Stimulated activated CD4-positive, alpha-beta T cell treated with anti-CD3 and anti-CD28 coated beads, Interleukin-2, amount 100 ng/mL, for 24 hours (primary cell): ENCODE results near the gene SPATA20.

Experiments
- DNase-seq, 2 donors: peaks; one replicate each; pipeline ENCODE4 v3.0.0-alpha.2; 2020

Gene SPATA20

DNA sequence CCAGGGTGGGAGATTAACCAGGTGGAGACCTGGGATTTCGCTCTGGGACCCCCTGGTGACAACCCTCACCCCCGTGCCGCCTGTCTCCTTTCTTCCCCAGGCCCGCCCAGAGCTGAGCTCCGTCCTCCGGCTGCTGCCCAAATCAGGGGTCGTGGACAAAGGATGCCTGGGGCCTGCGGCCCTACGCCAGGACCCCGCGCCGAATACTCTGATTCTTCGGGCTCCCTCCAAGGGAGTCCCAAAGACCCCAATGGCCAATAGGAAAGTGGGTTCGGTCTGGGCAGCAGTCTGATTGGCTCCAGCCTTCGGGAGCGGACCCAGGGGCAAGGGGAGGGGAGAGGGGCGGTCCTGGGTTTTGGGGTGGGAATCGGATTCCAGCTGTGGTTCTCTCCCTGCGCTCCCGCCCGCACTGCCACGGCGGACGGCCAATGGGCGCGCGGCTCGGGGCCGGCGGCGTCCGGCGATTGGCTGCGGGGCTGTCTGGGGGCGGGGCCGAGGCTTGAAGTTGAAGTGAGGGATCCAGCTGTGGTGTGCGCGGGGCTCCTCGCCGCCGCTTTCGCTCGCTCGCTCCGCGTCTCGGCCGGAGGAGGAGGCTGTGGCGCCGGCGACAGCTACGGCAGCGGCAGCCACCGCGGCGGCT is 13.3 kb downstream of the SPATA20 start, which contains the start of gene CACNA1G:
Gene CACNA1G (plus strand): TSS at position 531 of the 640 bp plus-strand sequence. CDS start 745 bp downstream, outside the sequence.
- DNase-seq: peak; percentile 89 to 92

DNA sequence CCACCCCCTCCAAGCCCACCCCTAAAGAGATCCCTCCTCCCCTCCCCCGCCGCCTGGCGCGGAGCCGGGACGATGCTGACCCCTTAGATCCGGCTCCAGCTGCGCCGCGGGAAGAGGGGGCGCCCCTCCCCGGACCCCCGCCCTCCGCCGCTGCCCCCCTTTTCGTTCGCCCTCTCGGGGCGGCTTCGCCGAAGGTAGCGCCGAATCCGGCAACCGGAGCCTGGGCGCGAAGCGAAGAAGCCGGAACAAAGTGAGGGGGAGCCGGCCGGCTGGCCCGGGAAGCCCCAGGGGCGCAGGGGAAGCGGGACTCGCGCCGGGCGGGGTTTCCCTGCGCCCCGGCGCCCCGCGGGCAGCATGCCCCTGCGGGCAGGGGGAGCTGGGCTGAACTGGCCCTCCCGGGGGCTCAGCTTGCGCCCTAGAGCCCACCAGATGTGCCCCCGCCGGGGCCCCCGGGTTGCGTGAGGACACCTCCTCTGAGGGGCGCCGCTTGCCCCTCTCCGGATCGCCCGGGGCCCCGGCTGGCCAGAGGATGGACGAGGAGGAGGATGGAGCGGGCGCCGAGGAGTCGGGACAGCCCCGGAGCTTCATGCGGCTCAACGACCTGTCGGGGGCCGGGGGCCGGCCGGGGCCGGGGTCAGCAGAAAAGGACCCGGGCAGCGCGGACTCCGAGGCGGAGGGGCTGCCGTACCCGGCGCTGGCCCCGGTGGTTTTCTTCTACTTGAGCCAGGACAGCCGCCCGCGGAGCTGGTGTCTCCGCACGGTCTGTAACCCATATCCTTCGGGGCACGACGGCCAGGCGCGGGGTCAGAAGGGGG is 14.2 kb downstream of the SPATA20 start:
- DNase-seq: peak in 1 of 2 donors; percentile 22

DNA sequence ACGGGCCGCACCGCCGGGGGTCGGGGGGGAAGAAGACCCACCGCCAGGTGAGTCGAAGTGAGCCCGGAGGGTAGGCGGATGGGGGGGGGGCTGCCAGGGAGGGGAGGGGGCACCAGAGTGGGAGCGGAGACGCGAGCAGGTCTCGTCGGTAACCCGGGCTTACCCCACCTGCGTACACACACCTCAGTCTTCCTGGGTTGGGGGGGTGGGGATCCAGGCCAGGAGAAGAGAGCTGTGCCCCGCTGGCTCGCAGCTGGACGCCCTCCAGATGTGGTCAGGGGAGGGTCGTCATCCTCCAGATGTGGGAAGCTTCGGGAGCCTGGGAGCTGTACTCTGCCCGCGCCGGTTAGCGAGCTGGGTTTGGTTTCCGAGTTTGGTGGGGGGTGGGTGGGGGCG is 14.8 kb downstream of the SPATA20 start:
- DNase-seq: no peak

DNA sequence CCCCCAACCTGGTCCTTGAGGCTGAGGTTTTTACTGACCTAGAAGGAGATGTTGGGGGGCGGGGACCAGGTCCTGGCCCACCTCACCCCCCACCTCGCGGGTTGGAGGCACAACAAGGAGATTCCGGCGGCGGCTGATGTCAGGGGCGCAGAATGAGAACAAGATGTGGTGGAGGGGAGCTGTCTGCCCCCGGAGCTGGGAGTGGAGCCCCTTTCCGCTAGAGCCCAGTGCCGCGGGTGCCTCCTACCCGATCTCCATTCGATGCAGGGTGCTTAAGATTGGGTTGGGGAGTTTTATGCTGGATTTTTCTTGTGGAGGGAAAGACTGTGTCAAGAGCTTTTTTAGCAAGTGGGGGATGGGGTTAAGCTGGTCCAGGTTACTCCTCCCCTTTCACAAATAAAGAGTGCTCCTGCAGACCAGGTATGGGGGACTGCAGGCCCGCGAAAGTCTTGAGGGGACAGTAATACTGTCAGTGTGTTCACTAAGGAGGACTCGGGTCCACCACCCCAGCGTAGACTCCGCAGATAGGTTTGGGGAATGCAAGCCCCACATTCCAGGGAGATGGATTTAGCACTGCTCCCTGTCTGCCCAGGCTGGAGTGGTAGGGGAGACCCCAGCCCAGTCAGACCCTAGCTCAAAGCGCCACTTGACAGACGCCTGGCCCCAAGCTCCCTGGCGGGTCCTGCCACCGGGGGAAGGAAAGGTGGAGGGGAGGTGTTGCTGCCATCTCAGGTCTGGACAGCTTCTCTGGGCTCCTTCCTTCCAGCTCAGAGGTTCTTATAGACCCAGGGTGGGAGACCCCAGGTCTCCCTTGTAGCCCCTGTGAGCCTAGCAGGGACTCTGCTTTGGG is 15.5 kb downstream of the SPATA20 start:
- DNase-seq: no peak

DNA sequence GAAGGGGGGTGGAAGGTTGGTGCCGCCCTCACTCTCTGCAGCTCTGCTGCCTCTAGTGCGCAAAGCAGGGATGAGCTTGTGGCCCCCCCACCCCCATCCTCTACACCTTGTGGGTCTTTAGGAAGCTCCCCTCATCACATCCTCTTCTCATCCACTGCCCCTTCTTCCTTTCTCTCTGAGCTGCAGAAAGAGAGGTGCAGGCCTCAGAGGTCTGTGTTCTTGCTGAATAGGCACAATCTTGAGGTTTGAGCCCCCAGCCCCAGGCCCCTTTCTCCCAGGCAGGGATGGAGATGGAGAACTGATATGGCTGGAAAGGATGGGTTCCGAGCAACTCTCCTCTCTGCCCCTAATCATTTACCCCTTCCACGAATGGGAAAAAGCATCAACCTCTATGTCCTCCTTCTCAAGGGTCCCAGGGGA is 16.1 kb downstream of the SPATA20 start:
- no peak for DNase-seq

DNA sequence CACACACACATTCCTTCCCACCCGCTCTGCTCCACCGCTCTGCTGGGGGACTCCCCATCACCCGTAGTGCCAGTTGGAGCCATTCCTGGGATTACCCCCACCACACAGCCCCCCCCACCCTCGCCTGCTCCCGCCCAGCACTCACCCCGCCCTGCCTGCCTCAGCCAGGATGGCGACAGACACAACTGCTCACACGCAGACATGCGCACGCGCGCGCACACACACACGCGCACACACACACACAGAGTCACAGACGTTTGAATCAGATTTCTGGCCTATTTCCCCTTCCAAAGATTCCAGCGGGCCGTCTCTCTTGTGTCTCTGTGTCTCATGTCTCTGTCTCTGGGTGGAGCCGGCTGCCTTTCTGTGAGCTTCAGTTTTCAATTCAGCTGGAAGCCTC is 17.9 kb downstream of the SPATA20 start:
- no peak for DNase-seq

DNA sequence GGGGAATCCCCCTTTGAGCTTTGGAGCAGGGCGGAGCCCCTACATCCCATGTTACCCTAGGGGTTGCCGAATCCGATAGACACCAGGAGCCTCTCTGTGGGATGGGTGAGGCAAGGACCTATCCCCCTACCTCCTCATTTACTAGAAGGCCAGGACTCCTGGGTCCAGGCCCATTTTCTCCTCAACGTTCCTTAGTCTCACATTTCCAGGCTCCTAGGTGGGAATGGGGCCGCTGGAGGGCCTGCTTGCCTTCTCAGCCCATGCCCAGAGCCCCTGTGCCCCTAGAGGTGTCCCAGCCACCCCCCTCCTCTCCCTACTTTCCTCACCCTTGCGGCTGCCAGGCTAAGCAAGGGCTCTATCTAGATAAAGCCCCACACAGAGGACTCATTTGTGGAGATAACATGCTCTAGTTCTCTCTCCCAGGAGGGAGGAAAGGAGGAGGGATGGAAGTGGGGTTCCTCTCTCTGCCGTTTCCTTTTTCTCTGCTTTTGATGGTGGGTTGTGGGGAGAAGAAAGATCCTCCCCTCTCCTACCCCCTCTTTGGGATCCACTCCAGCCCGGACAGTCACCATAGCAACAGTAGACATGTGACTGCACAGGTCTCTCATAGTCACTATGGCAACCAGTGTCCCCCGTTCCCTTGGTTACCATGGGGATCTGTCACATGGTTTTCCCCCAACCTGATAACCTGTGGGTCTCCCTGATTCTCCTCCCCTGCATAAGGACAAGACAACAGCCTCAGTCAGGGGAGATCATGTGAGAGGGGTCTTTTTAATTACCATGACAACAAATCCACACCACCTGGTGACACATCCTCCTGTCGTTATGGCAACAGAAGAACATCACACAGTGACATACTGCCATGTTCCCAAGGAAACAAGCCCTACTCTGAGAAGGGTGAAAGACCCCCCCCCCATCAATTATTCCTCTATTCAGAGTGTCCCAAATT is 18.7 kb downstream of the SPATA20 start:
- no peak for DNase-seq

DNA sequence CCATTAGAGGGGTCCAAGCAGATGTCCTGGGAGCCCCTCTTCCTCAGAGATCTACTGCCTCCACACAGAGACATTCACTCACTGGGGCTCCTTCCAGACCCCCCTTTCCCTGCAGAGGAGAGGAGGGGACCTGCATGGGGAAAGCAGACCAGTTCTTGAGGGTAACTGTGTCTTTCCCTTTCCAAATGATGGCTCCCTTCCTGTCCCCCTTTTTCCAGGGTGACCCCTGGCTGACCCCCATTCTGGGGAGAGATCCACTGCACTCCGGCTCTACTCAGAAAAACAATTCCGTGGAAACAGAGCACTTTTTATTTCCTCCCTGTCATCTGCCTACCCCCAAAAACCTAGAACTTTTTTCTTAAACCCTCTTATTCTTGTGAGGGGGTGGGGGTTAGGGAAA is 19.9 kb downstream of the SPATA20 start:
- no peak for DNase-seq

DNA sequence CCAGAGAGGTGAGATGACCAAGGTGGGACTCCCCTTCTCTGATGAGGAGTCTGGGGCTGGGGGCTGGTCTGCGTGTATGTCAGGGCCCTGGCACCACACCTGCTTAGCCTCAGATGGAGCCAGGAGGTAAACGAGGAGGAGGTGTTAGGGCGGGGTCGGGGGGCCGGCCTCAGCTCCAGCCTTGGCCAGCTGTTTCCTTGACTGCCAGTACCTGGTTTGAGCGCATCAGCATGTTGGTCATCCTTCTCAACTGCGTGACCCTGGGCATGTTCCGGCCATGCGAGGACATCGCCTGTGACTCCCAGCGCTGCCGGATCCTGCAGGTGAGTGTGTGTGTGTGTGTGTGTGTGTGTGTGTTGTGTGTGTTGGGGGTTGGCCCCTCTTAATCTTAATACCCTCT is 21.7 kb downstream of the SPATA20 start:
- no peak for DNase-seq

DNA sequence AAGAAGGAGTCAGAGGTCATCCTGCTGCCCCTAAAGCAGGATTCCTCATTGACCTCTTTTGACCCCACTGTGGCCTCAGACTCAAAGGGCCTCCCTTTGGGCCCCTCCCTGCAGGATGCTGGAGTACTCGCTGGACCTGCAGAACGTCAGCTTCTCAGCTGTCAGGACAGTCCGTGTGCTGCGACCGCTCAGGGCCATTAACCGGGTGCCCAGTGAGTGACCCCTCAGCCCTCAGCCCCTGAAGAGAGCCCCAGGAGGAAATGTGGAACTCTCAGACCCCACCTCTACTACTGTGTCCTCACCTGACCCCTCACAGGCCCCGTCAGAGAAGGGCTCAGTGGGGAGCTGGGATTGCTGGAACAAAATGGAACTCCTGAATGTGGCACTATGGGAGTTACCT is 22.6 kb downstream of the SPATA20 start:
- DNase-seq: no peak

DNA sequence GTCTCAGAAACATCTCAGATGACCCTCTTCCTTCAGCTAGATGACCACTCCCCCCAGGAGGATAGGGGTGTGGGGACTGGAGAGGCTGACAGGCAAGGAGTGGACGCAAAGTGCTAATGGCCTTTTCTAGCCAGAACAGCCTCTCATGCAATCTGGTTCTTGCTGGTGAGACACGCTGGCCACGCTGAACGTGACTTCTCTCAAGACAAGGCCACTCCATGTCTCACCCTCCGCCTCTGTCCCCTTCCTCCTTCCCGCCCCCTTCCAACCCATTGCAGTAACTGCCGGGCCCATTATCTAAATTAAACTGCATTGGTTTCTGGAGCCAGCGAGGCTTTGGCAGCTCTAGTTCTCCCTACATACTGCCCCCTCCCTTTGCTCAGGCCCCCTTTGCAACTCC is 23.1 kb downstream of the SPATA20 start:
- DNase-seq: no peak

DNA sequence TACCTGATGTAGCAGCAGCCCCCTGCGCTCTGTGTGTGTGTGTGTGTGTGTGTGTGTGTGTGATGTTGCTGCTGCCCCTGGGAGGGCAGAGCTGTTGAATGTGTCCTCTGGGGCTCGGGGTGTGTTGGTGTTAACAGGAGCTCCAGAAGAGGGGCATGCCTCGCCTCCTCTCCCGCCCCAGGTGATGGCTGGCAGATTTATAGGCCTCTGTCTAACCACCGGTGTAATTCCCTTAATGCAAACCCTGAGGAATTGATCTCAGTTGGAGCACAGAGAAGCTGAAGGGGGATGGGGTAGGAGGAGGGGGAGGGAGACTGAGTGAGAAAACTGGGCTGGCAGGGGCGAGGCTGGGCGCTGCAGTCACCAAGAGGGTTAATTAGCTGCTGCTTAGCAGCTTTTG is 23.6 kb downstream of the SPATA20 start:
- no peak for DNase-seq

DNA sequence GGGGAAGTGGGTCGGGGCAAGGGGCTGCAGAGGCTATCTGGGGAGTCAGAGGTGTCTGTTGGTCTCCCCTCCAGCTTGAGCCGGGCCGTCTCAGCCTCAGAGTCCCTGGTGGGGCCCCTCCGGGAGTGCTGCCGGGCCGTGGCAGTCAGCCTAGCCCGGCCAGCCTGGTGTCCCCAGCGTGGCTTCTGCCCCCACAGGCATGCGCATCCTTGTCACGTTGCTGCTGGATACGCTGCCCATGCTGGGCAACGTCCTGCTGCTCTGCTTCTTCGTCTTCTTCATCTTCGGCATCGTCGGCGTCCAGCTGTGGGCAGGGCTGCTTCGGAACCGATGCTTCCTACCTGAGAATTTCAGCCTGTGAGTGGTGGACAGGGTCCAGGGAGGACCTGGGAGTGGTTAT is 24.7 kb downstream of the SPATA20 start:
- no peak for DNase-seq

DNA sequence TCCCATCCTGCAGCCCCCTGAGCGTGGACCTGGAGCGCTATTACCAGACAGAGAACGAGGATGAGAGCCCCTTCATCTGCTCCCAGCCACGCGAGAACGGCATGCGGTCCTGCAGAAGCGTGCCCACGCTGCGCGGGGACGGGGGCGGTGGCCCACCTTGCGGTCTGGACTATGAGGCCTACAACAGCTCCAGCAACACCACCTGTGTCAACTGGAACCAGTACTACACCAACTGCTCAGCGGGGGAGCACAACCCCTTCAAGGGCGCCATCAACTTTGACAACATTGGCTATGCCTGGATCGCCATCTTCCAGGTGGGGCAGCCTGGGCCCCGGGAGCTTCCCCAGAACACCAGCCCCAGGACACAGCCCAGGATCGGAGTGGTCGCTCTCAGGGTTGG is 25.6 kb downstream of the SPATA20 start:
- DNase-seq: no peak

DNA sequence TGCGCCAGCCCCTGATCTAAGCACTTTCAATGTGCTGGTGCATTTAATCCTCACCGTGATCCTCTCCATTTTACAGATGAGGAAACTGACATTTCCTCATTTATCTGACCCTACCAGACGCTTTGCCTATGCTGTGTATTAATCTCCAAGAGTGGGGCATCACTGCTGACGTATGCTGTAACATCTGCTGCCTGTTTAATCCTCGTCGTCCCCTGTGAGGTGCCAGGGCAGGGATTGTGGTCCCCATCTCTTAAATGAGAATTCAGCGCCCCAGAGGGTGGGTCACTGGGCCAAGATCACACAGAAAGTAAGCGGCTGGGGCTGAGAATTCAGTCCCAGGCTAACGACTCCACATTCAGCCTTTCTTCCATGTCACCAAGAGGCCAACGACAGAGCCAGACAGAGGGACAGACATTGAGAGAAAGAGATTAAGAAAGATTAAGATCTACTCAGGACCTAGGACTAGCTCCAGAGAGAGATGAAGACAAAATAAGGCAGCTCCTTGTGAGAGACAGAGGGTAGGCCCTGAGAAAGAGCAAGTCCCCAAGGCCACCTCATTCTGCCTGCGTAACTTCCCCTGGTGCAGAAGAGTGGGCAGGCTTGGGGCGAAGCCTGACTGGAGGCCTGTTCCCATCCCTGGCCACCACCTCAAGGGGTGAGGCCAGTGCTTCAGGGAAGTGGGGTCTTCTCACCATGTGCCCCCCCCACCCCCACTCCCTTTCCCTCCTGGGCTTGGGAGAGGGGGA is 27.1 kb downstream of the SPATA20 start:
- DNase-seq: no peak

DNA sequence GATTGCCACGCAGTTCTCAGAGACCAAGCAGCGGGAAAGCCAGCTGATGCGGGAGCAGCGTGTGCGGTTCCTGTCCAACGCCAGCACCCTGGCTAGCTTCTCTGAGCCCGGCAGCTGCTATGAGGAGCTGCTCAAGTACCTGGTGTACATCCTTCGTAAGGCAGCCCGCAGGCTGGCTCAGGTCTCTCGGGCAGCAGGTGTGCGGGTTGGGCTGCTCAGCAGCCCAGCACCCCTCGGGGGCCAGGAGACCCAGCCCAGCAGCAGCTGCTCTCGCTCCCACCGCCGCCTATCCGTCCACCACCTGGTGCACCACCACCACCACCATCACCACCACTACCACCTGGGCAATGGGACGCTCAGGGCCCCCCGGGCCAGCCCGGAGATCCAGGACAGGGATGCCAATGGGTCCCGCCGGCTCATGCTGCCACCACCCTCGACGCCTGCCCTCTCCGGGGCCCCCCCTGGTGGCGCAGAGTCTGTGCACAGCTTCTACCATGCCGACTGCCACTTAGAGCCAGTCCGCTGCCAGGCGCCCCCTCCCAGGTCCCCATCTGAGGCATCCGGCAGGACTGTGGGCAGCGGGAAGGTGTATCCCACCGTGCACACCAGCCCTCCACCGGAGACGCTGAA is 28.7 kb downstream of the SPATA20 start:
- DNase-seq: peak in 1 of 2 donors; percentile 24

DNA sequence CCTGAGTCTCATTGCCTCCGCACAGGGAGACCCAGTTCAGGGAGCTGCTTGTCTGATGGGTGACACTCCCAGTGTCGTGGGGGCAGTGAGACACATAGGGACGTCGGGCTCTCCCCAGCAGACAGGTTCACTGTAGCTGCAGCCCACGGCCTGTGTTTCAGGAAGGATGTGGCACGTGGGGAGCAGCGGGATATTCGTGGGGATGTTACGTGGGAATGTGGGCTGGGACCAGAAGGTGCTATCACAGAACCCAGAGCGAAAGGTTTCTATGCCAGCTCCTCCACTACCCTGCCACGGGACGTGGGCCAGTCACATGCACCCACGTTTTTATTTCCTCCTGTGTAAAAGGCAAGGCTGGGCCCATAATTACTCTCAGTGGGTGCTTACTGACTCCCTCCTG is 29.9 kb downstream of the SPATA20 start:
- no peak for DNase-seq

DNA sequence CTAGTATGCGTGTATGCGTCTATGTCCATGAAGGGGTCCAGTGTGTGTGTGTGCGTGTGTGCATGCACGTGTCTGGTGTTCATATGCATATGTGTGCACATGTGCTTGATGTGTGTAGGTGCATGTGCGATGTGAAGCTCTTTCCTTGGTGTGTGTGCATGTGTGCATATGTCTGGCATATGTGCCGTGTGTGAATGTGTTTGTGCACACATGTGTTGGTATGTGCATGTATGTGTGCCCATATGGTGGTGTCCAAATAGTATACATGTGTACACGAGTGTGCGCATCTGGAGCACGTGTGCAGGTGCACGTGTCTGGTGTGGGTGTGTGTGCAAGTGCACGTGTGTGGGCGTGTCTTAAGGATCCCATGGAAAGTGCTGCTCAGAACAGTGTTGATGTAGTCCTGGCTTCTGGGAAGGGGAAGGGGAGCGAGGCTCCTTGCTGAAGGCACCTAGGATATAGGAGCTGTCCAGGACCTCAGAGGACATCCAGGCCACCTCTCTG is 30.5 kb downstream of the SPATA20 start:
- DNase-seq: no peak

DNA sequence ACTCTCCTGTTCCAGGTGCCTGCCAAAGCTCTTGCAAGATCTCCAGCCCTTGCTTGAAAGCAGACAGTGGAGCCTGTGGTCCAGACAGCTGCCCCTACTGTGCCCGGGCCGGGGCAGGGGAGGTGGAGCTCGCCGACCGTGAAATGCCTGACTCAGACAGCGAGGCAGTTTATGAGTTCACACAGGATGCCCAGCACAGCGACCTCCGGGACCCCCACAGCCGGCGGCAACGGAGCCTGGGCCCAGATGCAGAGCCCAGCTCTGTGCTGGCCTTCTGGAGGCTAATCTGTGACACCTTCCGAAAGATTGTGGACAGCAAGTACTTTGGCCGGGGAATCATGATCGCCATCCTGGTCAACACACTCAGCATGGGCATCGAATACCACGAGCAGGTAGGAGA is 31.2 kb downstream of the SPATA20 start:
- no peak for DNase-seq

DNA sequence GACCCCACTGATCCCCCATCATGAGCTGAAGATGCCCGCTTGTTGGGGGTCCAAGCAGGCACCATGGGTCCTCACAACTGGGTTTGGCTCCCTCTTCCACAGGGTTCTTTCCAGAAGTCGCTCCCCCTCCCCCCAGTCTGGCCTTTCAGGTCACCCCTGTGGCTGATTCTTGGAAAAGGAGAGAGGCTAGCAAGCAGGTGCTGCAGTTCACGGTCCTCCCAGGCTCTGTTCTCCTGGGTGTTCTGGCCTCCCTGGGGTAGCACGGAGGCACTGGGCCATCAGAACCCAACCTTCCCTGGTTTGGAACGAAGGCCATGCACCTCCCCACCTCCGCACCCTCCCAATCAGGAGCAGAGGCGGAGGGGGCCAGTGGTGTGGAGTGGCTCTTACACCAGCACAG is 32.4 kb downstream of the SPATA20 start:
- DNase-seq: no peak

DNA sequence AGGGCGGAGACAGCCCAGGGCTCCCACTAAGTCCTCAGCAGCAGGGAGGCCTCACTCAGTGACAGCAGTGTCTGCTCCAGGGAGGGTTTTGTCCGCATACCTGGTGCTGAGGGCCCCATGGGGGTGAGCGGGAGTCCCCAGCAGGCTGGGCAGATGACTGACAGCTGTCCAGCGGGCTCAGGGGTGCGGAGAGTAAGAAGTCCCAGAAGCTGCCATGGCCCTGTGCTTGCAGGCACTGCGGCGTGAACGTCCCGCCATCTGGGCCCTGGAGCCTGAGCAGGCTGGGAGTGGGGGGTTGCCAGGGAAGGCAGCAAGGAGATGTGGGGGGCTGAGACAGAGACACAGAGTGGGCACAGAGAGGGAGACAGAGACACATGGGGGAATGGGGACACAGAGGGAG is 33.7 kb downstream of the SPATA20 start:
- no peak for DNase-seq
